Measurements from ENCODE around the gene PIP4P1. TPM values are rescaled to one million over a fixed set of nuclear protein-coding genes. Genes with fewer than 3 reads are reported as not detected.

Gene PIP4P1
- total RNA-seq, 6 experiments from 2014 or later = 7.0 to 13.8 (median 11.4) TPM

DNA sequence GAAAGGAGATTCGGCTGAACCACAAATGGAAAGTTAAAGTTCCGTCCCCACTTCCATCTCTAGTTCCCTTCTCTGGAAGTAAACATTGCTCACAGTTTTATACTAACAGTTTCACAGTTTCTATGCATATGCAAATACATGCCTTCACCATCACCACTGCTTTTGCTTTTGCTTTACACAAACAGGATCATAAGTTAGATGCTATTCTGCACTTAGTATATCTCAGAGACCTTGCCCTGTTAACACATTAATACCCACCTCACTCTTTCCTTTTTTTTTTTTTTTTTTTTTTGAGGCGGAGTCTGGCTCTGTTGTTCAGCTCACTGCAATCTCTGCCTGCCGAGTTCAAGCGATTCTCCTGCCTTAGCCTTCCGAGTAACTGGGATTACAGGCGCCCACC is 48.8 kb downstream of the PIP4P1 start:
- ATAC-seq (peak in 2 of 4 donors; percentile 4 to 12), DNase-seq (no peak)
- H3K9me3 ChIP-seq = no peaks in the 10 kb centered on the region
- intact Hi-C loops (cut with DNase I) = no loop called here
- H3K27ac ChIP-seq = peak overlapping the region; percentile 77 to 95 (median 85)
- H3K4me1 ChIP-seq = peaks cover 0 to 4% (median 0%) of the 10 kb centered on the region in 4 donors
- TF ChIP-seq POLR2A (IDR thresholded peaks at IDR 0.05) = no peak
- TF ChIP-seq, protein P1, sequence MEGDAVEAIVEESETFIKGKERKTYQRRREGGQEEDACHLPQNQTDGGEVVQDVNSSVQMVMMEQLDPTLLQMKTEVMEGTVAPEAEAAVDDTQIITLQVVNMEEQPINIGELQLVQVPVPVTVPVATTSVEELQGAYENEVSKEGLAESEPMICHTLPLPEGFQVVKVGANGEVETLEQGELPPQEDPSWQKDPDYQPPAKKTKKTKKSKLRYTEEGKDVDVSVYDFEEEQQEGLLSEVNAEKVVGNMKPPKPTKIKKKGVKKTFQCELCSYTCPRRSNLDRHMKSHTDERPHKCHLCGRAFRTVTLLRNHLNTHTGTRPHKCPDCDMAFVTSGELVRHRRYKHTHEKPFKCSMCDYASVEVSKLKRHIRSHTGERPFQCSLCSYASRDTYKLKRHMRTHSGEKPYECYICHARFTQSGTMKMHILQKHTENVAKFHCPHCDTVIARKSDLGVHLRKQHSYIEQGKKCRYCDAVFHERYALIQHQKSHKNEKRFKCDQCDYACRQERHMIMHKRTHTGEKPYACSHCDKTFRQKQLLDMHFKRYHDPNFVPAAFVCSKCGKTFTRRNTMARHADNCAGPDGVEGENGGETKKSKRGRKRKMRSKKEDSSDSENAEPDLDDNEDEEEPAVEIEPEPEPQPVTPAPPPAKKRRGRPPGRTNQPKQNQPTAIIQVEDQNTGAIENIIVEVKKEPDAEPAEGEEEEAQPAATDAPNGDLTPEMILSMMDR (IDR thresholded peaks at IDR 0.05) = no peak
- WGBS (ENCODE audit: insufficient coverage, low coverage, low lambda C conversion rate, missing lambda C conversion rate) = 2% methylated on average over 7 of the region's 7 CpGs
- no peaks in the 10 kb centered on the region for H3K27me3 ChIP-seq
- peak overlapping the region; percentile 73 to 88 (median 84) for H3K4me3 ChIP-seq
- H3K36me3 ChIP-seq = peaks cover 0 to 7% (median 5%) of the 10 kb centered on the region in 4 donors

DNA sequence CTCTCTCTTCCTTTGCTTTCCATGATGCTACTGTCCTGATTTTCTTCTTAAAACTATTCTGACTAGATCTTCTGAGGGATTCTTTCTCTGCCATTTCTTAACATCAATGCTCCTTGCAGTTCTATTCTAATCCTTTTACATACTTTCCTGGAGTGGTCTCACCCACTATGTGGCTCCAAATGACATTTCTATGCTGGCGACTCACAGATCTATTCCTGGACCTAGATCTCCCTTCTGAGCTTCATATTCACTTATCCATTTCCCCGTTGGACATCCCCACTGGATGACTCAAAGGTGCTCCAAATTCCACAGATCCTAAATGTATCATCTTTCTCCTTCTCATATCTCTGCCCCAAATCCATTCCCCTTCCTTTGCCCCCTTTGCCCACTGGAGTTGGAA is 52.0 kb downstream of the PIP4P1 start:
- 92% methylated on average over 2 of the region's 2 CpGs for WGBS (ENCODE audit: insufficient coverage, low coverage, low lambda C conversion rate, missing lambda C conversion rate)
- peaks cover 0 to 27% (median 16%) of the 10 kb centered on the region in 4 donors for H3K36me3 ChIP-seq
- H3K4me3 ChIP-seq = no peak overlapping the region
- no peaks in the 10 kb centered on the region for H3K9me3 ChIP-seq
- peaks cover 0 to 4% (median 0%) of the 10 kb centered on the region in 4 donors for H3K4me1 ChIP-seq
- H3K27ac ChIP-seq = no peak overlapping the region
- ATAC-seq (no peak), DNase-seq (no peak)
- TF ChIP-seq, protein P1 (IDR thresholded peaks at IDR 0.05) = no peak
- TF ChIP-seq POLR2A (IDR thresholded peaks at IDR 0.05) = no peak
- intact Hi-C loops (cut with DNase I) = no loop called here
- no peaks in the 10 kb centered on the region for H3K27me3 ChIP-seq

Small RNA genes lying within 50 kb of the gene (small RNA-seq; reads per million reads assigned to genes)
- gene RNA5SP382 = 1.5 to 4.3 reads per million in 2 experiments

Other genes with a start within 250 kb of the PIP4P1 start
- not detected for gene OR11H6, start 237.7 kb downstream of the PIP4P1 start, total RNA-seq
- not detected for gene OR11H7, start 232.5 kb downstream of the PIP4P1 start, total RNA-seq
- gene OR11H4, start 222.1 kb downstream of the PIP4P1 start, total RNA-seq = not detected
- gene TTC5, start 155.5 kb downstream of the PIP4P1 start, total RNA-seq = 1 to 10 TPM; 3.1 to 5.1 (median 4.2) TPM
- gene CCNB1IP1, start 128.2 kb downstream of the PIP4P1 start, total RNA-seq = 10 to 100 TPM; 15.7 to 55.5 (median 24.9) TPM
- gene PARP2, start 117.8 kb downstream of the PIP4P1 start, total RNA-seq = 10 to 100 TPM in 2 of 6 experiments, 1 to 10 TPM in 4; 5.5 to 10.4 (median 9.1) TPM
- 10 to 100 TPM; 10.8 to 17.6 (median 14.0) TPM for gene TEP1, start 47.9 kb downstream of the PIP4P1 start, total RNA-seq
- gene KLHL33, start 25.3 kb downstream of the PIP4P1 start, total RNA-seq = under 1 TPM in 5 of 6 experiments, not detected in 1; 0.06 to 0.19 (median 0.11) TPM
- 10 to 100 TPM; 11.2 to 43.8 (median 14.4) TPM for gene OSGEP, start 6.6 kb downstream of the PIP4P1 start, total RNA-seq
- 10 to 100 TPM; 50.2 to 87.0 (median 59.8) TPM for gene APEX1, start 6.2 kb downstream of the PIP4P1 start, total RNA-seq
- 10 to 100 TPM; 22.1 to 48.9 (median 30.9) TPM for gene PNP, start 8.0 kb upstream of the PIP4P1 start, total RNA-seq
- under 1 TPM in 2 of 6 experiments, not detected in 4; 0.29 to 0.40 TPM for gene RNASE10, start 44.1 kb upstream of the PIP4P1 start, total RNA-seq
- gene RNASE9, start 99.6 kb upstream of the PIP4P1 start, total RNA-seq = not detected
- gene RNASE11, start 126.6 kb upstream of the PIP4P1 start, total RNA-seq = not detected
- not detected for gene RNASE12, start 129.9 kb upstream of the PIP4P1 start, total RNA-seq
- gene OR6S1, start 180.3 kb upstream of the PIP4P1 start, total RNA-seq = not detected
- 100 to 1,000 TPM; 129 to 175 (median 151) TPM for gene RNASE4, start 223.1 kb upstream of the PIP4P1 start, total RNA-seq
- gene ANG, start 227.3 kb upstream of the PIP4P1 start, total RNA-seq = 1,000 to 10,000 TPM in 1 of 6 experiments, 100 to 1,000 TPM in 5; 361 to 1,830 (median 780) TPM